LHCN-M2 (cell line): Measurements from ENCODE around the gene IPO5. TPM values are rescaled to one million over a fixed set of nuclear protein-coding genes. Genes with fewer than 3 reads are reported as not detected.
"Not testable (repeated sequence)": the region's sequence is repeated elsewhere in the genome, so short reads cannot be mapped to it uniquely, and the experiment has no call there.

Source experiments
- DNase-seq: peaks from one replicate; pipeline ENCODE4 v3.0.0-alpha.2; 2012; ENCODE audit warnings: low read depth
- total RNA-seq: library from RNA; depleted of rRNA; stranded (reverse); fragments of >200 nt; gene quantifications from 2 replicates; pipeline ENCODE4 v1.2.3, GENCODE V29; 2014

Gene IPO5
- total RNA-seq, 1 experiment from 2014 or later = 212 TPM

DNA sequence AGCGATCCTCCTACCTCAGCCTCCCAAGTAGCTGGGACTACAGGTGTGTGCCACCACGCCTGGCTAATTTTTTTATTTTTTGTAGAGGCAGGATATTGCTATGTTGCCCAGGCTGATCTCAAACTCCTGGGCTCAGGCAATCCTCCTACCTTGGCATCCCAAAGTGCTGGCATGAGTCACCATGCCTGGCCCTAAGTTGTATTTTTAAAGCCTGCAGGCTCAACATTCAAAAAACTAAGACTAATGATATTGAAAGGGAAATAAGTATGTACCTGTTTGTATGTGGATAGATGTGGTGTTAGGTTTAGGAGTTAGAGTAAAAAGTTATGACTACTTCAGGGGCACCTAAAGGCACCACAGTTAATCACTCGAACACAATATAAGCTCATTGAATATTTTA lies 5.4 kb upstream of the IPO5 start:
- no peak for DNase-seq

DNA sequence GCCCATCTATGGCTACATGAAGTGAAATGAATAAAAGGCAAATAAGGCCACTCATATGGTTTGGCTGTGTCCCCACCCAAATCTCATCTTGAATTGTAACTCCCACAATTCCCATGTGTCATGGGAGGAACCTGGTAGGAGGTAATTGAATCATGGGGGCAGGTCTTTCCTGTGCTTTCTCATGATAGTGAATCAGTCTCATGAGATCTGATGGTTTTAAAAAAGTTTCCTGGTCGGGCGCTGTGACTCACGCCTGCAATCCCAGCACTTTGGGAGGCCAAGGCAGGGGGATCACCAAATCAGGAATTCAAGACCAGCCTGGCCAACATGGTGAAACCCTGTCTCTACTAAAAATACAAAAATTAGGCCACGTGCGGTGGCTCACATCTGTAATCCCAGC lies 4.2 kb upstream of the IPO5 start:
- DNase-seq = peak; percentile 35

DNA sequence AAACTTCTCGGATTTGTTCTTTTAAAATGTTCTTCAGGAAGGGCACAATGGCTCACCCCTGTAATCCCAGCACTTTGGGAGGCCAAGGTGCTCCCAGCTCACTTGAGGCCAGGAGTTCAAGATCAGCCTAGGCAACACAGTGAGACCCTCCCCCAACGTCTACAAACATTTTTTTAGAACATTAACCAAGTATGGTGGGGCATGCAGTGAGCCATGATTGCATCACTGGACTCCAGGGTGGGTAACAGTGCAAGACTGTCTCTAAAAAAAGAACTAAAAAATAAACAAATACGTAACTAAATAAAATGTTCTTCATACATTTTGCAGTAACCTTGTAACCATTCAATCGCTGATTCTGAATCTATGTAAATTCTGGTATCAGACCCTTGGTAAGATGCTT lies 2.1 kb upstream of the IPO5 start:
- DNase-seq = no peak

DNA sequence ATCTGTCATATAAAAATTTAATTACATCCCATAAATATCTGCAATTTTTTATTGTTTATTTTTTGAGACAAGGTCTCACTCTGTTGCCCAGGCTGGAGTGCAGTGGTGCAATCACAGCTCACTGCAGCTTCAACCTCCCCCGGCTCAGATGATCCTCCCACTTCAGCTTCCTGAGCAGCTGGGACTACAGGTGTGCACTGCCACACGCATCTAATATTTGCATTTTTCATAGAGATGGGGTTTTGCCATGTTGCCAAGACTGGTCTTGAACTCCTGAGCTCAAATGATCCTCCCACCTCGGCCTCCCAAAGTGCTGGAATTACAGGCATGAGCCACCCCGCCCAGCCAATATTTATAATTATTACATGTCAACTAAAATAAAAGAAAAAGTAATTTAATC lies 644 bp upstream of the IPO5 start:
- not testable (repeated sequence) for DNase-seq

DNA sequence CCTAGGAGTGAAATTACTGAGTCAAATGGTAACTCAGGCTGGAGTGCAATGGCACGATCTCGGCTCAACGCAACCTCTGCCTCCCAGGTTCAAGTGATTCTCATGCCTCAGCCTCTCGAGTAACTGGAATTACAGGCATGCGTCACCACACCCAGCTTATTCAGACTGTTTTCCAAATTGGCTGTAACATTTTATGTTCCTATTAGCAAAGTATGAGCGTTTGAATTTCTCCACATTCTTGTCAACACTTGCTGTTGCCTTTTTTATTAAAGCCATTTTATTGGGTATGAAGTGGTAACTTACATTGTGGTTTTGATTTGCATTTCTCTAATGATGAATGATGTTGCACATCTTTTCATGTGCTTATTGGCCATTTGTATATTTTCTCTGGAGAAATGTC lies 7.9 kb downstream of the IPO5 start:
- no peak for DNase-seq

DNA sequence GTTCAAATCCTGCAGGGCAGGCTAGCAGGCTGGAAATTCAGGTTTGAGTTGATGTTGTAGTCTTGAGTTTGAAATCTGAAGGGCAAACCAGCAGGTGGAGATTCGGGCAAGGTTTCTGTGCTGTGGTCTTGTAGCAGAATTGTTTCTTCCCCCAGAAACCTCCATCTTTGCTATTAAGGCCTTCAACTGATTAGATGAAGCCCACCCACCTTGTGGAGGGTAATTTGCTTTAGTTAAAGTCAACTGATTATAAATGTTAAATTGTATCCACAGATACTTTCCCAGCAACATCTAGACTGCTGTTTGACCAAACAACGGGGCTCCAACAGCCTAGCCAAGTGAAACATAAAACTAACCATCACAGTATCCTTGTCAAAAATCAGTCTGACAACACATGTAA lies 9.4 kb downstream of the IPO5 start:
- DNase-seq = no peak

DNA sequence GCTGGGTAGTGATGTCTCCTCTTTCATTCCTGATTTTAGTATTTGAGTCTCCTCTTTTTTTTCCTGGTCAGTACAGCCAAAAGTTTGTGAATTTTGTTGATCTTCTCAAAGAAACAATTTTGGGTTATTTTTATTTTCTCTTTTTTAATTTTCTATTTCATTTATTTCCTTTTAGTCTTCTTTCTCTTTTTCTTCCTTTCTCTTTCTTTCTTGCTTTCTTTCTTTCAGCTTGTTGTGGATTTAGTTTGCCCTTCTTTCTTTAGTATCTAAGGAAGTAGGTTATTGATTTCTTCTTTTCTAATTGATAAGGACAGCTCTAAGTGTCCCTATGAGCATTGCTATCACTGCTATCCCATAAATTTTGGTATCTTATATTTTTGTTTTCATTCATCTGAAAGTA lies 13.8 kb downstream of the IPO5 start:
- DNase-seq = no peak

DNA sequence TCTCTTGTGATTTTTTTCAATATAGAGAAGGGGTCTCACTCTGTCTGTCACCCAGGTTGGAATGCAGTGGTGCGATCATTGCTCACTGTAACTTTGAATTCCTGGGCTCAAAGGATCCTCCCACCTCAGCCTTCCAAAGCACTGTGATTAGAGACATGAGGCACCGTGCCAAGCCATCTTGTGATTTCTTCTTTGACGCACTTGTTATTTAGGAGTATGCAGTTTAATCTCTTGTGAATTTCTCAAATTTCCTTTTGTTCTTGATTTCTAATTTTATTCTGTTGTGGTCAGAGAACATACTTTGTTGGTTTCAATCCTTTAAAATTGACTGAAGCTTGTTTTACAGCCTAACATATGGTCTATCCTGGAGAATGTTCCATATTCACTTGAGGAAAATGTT lies 14.5 kb downstream of the IPO5 start:
- peak; percentile 57 for DNase-seq

DNA sequence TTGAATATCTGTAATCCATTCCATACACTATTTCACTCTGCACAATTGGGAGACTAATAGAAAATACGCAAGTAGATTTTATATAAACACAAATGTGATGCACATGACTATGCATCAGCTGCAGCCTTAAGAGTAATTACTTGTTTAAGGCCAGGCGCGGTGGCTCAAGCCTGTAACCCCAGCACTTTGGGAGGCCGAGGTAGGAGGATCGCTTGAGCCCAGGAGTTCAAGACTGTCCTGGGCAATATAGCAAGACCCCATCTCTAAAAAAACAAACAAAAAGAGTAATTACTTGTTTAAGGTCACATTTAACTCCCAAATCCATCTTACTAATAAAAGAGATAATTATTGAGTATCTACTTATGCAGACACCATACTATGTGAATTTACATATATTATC lies 18.0 kb downstream of the IPO5 start:
- DNase-seq = no peak

DNA sequence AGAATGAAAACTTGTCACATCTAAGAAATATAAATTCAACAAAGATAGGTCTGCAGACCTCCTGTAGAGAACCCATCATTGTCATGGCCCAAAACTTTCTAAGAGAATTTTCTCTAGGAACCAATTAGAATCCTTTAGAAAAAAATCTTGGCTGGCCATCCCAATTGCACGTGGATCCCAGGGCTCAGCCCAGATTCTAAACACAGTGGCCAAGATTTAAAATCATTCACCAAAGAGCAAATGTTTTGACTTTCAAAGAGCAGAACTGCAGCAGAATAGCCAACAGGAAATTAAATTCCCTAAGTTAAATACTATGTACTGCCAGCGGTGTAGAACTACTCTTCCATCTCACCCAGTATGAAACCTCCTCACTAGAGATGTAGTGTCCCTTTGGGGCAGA lies 21.3 kb downstream of the IPO5 start:
- DNase-seq = no peak

DNA sequence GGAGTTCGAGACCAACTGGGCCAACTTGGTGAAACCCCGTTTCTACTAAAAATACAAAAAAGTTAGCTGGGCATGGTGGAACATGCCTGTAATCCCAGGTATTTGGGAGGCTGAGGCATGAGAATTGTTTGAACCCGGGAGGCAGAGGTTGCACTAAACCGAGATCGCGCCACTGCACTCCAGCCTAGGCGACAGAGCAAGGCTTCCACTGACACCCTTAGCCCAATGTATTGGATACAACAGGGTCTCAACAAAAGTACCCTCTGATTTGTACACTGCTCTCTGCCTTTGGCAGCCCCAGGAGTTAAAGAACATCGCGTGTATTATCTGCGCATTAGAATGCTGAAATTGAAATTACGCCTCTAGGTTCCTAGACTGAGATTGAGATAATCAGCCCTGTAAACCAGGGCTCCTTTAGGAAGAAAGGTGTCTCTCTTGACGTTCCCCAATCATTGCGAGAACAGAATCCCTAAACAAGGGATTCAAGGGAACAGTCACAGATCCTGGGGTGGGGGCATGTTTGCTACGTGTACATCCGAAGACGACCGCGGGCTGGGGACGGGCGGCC lies 21.9 kb downstream of the IPO5 start:
- no peak for DNase-seq

DNA sequence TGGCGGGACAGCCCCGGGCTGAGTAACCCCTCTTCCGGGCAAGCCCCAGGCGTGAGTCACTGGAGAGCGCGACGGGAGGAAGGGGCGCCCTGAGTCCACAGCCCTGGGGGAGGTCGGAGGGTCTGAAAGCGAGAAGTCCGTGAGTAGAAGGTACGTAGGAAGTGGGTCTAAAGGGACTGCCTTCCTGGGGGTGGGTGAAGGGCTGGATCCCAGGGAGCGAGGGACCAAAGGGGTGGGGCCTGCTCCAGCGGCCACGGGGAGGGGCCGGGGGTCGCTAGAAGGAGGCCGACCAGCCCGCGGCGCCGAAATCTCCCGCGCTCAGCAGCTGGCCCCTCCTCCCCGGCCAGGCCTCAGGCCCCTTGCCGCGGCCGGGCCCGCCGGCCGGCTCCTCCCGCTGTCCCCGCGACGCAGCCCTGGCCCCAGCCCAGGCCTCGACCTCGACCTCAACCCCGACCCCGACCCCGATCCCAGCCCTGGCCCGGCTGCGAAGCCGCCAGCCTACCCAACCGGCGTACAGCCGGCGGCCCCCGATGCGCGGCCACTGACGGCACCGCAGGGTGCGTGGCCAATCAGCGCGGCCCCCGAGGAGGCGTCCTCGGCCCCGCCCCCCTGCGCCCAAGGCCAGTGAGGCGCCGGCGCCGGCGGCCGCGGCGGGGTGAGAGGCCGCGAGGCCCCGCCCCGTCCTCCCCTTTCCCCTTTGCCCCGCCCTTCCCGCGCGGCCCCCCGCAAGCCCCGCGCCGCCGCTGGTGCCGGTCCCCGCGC lies 22.6 kb downstream of the IPO5 start:
- peak; percentile 83 for DNase-seq

DNA sequence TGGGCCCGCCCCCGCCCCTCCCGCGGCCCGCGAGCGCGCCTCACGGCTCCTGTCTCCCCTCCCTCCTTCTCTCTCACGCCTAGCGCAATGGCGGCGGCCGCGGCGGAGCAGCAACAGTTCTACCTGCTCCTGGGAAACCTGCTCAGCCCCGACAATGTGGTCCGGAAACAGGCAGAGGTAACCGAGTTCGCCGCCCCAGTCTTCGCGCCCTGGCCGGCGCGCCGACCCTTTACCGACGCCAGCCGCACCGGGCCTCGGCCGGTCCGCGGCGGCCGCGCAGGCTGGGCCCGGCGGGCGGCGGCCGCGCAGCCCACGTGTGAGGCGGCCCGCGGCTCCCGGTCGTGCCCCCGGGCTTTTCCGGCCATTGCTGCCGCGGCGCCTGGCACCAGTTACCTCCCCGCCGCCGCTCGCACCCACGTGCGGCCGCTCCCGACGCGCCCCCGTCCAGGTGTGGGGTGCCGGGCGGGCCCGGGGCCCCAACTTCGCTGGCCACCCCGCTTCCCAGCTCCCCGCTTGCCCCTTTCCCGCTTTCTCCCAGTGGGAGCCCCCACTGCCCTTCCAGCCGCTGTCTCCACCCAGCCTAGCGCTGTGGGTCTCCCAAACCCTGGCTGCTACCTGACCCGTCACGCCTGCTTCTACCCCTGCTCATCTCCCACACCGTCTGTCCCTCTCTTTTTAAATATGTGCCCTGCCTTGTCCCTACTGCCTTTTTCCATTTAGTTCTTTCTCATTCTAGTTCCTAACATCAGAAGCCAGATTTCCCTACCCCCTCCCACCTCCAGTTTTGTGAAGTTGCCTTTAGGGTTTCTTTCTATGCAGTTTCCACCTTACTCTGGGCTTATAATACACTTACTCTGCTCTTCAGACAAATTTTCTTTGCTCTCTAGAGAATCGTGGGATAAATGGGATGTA lies 23.4 kb downstream of the IPO5 start:
- no peak for DNase-seq

DNA sequence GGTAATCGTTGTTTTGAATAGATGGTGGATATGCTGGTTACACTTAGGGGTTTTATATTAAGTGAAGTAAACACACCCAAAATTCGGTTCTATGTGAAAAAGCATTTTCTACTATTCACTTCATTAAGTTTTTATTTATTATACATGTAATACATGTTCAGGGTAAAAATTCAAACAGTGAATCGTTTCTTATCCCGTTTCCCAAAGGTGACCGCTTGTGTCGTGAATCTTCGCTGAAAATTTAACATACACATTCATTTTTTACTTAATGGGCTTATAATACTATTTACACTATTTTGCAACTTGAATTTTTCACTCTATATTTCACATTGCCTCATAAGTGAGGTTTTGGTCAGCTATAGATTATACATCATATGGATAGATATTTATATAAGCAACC lies 24.5 kb downstream of the IPO5 start:
- DNase-seq = no peak

DNA sequence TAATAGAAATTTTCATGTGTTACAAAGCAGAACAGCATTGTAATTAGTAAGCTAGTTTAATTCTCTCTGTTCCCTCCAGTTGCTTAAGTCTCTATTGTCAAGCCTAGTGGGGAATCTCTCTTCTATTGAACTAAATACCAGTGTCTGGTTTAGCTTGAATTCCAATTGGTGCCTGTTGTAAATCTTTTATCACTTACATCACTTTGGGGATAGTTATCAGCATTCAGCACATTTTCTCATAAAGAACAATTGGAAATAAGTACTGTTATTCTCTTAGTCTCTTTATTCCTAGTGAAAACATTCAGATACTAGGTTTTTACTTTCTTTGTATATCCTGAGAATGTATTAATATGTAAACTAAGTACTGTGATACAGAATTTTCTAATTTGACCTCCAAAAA lies 25.2 kb downstream of the IPO5 start:
- peak; percentile 24 for DNase-seq

DNA sequence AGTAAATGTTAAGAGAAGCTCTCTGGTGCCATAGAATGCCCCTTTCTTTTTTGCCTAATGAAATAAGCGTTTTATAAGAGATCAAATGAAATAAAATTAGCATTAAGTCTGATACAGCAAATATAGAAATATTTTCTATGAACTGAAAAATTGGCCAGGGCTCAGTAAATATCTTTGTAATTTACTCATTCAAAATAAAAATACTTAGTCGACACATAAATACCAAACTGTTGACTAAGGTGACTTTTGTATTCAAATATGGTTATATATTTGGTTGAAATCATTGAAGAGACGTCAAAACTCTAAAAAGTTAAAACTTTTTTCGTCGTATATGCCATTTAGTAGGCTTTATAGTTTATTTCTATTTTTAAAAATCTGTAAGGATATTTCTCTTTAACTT lies 25.6 kb downstream of the IPO5 start:
- DNase-seq = peak; percentile 31

DNA sequence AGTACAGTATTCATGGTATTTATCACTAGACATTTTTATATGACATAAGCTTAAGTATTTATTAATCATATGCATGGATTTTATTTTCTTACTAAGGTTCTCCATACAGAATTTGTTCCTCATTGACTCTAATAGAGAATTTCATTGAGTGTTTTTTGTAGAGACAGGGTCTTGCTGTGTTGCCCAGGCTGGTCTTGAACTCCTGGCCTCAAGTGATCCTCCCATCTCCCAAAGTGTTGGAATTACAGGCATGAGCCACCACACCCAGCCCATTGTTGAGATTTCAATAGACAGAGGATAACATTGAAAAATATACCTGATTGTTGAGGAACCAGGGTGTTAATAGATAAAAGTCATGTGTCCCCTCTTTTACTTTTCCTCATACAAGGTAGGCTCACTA lies 26.1 kb downstream of the IPO5 start:
- DNase-seq = no peak

DNA sequence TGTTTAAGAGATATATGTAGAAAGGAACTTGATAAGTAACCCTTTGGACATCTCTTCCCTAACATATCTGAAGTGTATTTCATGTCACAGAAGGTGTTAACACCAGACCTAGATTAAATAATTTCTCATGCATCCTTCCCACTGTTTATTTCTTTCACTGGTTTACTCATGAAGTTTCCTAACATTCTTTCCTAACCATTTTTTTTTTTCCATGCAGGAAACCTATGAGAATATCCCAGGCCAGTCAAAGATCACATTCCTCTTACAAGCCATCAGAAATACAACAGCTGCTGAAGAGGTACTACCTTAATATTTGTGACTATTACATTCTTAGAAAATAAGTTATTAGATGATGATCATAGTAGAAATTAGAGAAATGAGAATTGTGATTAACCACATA lies 28.8 kb downstream of the IPO5 start:
- peak; percentile 62 for DNase-seq

DNA sequence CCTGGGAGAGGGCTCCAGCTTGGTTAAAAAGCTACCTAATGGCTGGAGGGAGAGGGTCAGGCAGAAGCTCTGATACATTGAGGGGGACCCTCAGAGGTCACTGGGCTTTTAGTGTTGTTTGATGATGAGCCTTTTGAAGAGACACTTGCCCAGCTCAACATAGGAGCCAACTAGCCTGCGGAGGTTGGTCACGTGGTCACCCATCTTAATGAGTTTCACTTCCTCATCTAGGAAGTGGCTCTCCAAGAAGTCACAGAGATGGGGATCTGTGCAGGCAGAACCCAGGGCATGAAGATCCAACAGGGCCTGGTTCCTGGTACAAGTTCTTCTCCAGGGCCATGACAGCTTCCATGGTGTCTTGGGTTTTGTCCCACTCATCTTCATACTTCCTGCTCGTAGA lies 33.4 kb downstream of the IPO5 start:
- no peak for DNase-seq

DNA sequence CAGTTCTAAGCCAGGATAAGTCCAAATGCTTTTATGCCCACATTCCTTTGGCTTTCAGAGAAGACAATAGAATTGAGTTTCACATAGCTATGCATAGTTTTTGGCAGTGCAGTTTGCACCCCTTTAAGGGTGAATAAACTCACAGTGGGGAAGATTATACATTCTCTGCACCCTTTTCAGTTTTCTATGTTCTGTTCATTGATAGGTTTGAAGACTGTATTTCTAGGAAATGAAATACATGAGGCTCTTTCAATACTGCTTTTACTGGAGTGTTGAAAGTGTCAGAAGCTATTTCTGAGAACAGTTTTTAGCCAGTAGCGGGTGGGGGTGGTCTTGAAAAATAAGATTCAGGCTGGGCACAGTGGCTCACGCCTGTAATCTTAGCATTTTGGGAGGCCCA lies 46.2 kb downstream of the IPO5 start:
- no peak for DNase-seq

DNA sequence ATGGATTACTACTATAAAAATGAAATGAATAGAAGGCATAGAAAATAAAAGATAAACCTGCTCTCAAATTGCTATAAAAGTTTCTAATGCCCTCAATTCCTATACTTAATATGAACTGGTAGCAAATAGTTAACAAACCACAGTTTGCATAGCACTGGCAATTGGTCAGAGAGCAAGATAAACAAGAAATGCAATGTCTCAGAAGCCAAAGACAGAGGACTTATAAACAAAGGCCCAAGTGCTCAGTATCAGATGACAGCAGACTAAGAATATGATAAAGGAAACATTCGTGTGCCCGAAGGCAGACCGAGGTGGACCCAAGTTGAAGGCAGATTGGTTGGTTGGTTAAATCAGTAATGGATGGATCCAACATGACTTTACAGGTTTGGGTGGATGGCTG lies 50.6 kb downstream of the IPO5 start:
- peak; percentile 57 for DNase-seq

DNA sequence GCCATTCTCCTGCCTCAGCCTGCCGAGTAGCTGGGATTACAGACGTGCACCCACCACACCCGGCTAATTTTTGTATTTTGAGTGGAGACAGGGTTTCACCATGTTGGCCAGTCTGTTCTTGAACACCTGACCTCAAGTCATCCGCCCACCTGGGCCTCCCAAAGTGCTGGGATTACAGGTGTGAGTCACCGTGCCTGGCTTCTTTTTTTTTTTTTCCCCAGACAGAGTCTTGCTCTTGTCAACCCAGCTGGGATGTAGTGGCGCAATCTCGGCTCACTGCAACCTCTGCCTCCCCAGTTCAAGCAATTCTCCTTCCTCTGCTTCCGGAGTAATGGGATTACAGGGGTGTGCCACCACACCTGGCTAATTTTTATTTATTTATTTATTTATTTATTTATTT lies 51.5 kb downstream of the IPO5 start:
- peak; percentile 32 for DNase-seq

DNA sequence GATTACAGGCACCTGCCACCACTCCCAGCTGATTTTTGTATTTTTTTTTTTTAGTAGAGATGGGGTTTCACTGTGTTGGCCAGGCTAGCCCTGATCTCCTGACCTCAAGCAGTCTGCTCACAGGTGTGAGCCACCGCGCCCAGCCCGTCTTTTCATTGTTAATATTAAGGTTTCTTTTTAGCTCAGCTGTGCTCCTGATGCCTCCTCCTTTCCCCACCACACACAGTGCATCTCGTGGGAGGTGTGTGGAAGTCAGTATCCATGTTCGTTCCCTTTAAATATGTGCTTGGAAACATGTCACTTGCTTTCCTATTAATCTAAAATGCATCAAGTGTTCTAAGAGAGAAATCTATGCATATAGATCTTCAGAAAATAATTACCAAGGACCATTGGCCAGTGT lies 53.5 kb downstream of the IPO5 start:
- no peak for DNase-seq
